ENCODE measurements around the gene CDA.

- TF ChIP-seq, protein P1, sequence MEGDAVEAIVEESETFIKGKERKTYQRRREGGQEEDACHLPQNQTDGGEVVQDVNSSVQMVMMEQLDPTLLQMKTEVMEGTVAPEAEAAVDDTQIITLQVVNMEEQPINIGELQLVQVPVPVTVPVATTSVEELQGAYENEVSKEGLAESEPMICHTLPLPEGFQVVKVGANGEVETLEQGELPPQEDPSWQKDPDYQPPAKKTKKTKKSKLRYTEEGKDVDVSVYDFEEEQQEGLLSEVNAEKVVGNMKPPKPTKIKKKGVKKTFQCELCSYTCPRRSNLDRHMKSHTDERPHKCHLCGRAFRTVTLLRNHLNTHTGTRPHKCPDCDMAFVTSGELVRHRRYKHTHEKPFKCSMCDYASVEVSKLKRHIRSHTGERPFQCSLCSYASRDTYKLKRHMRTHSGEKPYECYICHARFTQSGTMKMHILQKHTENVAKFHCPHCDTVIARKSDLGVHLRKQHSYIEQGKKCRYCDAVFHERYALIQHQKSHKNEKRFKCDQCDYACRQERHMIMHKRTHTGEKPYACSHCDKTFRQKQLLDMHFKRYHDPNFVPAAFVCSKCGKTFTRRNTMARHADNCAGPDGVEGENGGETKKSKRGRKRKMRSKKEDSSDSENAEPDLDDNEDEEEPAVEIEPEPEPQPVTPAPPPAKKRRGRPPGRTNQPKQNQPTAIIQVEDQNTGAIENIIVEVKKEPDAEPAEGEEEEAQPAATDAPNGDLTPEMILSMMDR (IDR thresholded peaks at IDR 0.05) = no peak
- TF ChIP-seq POLR2A (IDR thresholded peaks at IDR 0.05) = no peak
These were observed 27.9 kb upstream of the CDA start for GRCh38 chr1:20560966-20561365.

Measured in testis (tissue), 2 donors.